Right lobe of liver (tissue), 4 donors: Measurements from ENCODE around the gene NLGN1.

ENCODE experiments used
- CTCF ChIP-seq, 4 donors: fragments of 200-600 bp in 3 of 4; fragments of 450-650 bp in 1 of 4; IDR thresholded peaks; one replicate each; pipeline versions ENCODE4 v1.5.1 to v1.8.0; 2016 to 2022; ENCODE audit warnings: antibody characterized with exemption in 4 of 4, mild to moderate bottlenecking in 2 of 4
- POLR2A ChIP-seq: fragments of 450-650 bp; IDR thresholded peaks from one replicate; pipeline ENCODE4 v1.6.1; 2017; ENCODE audit warnings: antibody characterized with exemption, mild to moderate bottlenecking
- donor health status: DM: no; HTN: no; CAD: no.
- donor health status: DM: no; HTN: no; CAD: no.
- donor health status: DM: no; HTN: yes; CAD: no.

GRCh38 chr3:173799060-173799816 lies 401.7 kb downstream of the NLGN1 start:
- no peak for TF ChIP-seq CTCF (IDR thresholded peaks at IDR 0.05)
- TF ChIP-seq POLR2A = no peak
